Measurements from ENCODE around the gene RIMBP2.

DNA sequence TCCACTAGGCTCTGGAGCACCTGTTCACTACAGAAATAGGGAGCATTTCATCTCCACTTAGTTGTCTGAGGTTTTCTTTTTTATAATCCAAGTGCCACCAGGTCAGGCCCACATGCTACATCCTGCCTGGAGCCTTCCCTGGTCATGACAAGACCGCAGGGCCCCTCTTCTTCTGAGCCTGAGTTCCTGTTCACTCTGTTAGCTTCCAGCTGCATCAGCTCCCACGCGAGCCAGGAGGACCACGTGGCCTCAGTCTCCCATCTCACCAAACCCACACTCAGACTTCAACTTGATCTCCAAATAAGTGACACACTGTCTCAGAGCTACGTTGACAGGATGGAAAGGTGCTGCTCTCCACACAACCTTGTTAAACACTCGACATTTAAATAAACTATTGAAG lies 21.0 kb downstream of the RIMBP2 start:
- TF ChIP-seq ZNF561 (CRISPR knock-in tag; conservative IDR thresholded peaks at IDR 0.05) (no peak), RAD21 (CRISPR knock-in tag; conservative IDR thresholded peaks at IDR 0.05 in 1 of 2, IDR thresholded peaks at IDR 0.05 in 1 of 2) (no peak), SP1 (CRISPR knock-in tag; IDR thresholded peaks at IDR 0.05) (no peak), TAF15 (IDR thresholded peaks at IDR 0.05; ENCODE audit: low read depth, low read length) (no peak), ARHGAP35 (IDR thresholded peaks at IDR 0.05; ENCODE audit: partially characterized antibody) (no peak), SPI1 (IDR thresholded peaks at IDR 0.05; ENCODE audit: borderline replicate concordance, low read depth, low read length) (no peak), CHD2 (IDR thresholded peaks at IDR 0.05; ENCODE audit: low read depth, low read length) (no peak)
- TF ChIP-seq, protein P1, sequence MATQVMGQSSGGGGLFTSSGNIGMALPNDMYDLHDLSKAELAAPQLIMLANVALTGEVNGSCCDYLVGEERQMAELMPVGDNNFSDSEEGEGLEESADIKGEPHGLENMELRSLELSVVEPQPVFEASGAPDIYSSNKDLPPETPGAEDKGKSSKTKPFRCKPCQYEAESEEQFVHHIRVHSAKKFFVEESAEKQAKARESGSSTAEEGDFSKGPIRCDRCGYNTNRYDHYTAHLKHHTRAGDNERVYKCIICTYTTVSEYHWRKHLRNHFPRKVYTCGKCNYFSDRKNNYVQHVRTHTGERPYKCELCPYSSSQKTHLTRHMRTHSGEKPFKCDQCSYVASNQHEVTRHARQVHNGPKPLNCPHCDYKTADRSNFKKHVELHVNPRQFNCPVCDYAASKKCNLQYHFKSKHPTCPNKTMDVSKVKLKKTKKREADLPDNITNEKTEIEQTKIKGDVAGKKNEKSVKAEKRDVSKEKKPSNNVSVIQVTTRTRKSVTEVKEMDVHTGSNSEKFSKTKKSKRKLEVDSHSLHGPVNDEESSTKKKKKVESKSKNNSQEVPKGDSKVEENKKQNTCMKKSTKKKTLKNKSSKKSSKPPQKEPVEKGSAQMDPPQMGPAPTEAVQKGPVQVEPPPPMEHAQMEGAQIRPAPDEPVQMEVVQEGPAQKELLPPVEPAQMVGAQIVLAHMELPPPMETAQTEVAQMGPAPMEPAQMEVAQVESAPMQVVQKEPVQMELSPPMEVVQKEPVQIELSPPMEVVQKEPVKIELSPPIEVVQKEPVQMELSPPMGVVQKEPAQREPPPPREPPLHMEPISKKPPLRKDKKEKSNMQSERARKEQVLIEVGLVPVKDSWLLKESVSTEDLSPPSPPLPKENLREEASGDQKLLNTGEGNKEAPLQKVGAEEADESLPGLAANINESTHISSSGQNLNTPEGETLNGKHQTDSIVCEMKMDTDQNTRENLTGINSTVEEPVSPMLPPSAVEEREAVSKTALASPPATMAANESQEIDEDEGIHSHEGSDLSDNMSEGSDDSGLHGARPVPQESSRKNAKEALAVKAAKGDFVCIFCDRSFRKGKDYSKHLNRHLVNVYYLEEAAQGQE (IDR thresholded peaks at IDR 0.05; ENCODE audit: borderline replicate concordance), result no peak
- TF ChIP-seq, protein P1 (CRISPR knock-in tag; IDR thresholded peaks at IDR 0.05; ENCODE audit: low read depth), result no peak
- TF ChIP-seq, protein P2, sequence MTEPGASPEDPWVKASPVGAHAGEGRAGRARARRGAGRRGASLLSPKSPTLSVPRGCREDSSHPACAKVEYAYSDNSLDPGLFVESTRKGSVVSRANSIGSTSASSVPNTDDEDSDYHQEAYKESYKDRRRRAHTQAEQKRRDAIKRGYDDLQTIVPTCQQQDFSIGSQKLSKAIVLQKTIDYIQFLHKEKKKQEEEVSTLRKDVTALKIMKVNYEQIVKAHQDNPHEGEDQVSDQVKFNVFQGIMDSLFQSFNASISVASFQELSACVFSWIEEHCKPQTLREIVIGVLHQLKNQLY (CRISPR knock-in tag; conservative IDR thresholded peaks at IDR 0.05), result no peak
- TF ChIP-seq, protein P3, sequence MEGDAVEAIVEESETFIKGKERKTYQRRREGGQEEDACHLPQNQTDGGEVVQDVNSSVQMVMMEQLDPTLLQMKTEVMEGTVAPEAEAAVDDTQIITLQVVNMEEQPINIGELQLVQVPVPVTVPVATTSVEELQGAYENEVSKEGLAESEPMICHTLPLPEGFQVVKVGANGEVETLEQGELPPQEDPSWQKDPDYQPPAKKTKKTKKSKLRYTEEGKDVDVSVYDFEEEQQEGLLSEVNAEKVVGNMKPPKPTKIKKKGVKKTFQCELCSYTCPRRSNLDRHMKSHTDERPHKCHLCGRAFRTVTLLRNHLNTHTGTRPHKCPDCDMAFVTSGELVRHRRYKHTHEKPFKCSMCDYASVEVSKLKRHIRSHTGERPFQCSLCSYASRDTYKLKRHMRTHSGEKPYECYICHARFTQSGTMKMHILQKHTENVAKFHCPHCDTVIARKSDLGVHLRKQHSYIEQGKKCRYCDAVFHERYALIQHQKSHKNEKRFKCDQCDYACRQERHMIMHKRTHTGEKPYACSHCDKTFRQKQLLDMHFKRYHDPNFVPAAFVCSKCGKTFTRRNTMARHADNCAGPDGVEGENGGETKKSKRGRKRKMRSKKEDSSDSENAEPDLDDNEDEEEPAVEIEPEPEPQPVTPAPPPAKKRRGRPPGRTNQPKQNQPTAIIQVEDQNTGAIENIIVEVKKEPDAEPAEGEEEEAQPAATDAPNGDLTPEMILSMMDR (IDR thresholded peaks at IDR 0.05 in 2 of 3, conservative IDR thresholded peaks at IDR 0.05 in 1 of 3; ENCODE audit: insufficient read depth in 2 of 3, low read depth in 1 of 3, low read length in 3 of 3), result no peak

All from K562 (cell line).